K562 (cell line): ENCODE measurements around the gene MRPL30. TPM values are rescaled to one million over a fixed set of nuclear protein-coding genes. Genes with fewer than 3 reads are reported as not detected.

Experiments used
- AFF4 ChIP-seq: sonication (generic); formaldehyde crosslinking; IDR thresholded peaks from 2 replicates; pipeline ENCODE4 v1.8.0; 2023; ENCODE audit warnings: mild to moderate bottlenecking, missing genetic modification reagents
- ELF1 ChIP-seq: fragments of 200-800 bp; sonication (Bioruptor generic); IDR thresholded peaks from 2 replicates; pipeline ENCODE4 v1.6.1; 2016; ENCODE audit warnings: missing genetic modification characterization, missing compliant biosample characterization
- ELK3 ChIP-seq: fragments of 450-650 bp; formaldehyde crosslinking; IDR thresholded peaks from 2 replicates; pipeline ENCODE4 v1.4.0; 2020; ENCODE audit warnings: mild to moderate bottlenecking
- FOXP1 ChIP-seq: sonication (generic); formaldehyde crosslinking; IDR thresholded peaks from 2 replicates; pipeline ENCODE4 v1.8.0; 2022; ENCODE audit warnings: mild to moderate bottlenecking, missing genetic modification reagents
- HDAC8 ChIP-seq: fragments of 450-650 bp; IDR thresholded peaks from 2 replicates; pipeline ENCODE4 v1.6.1; 2016; ENCODE audit warnings: mild to moderate bottlenecking, missing genetic modification characterization, moderate library complexity, missing compliant biosample characterization
- HOMEZ ChIP-seq: fragments of 250-450 bp; sonication (Bioruptor Pico); IDR thresholded peaks from 2 replicates; pipeline ENCODE4 v1.4.0; 2020; ENCODE audit warnings: mild to moderate bottlenecking, moderate library complexity
- ID3 ChIP-seq, 2 experiments: fragments of 250-450 bp in 1 of 2; fragments of 450-650 bp in 1 of 2; sonication (Bioruptor Pico) in 1 of 2; IDR thresholded peaks; 2 replicates each; pipeline versions ENCODE4 v1.6.1 to v1.8.0; 2016 to 2021; ENCODE audit warnings: mild to moderate bottlenecking in 2 of 2, moderate library complexity in 2 of 2, missing compliant biosample characterization in 1 of 2, missing genetic modification characterization in 1 of 2
- MEIS2 ChIP-seq: fragments of 450-650 bp; IDR thresholded peaks from 2 replicates; pipeline ENCODE4 v1.6.1; 2014; ENCODE audit warnings: mild to moderate bottlenecking; ENCODE audit not compliant: partially characterized antibody
- NCOA2 ChIP-seq, 2 experiments: fragments of 450-650 bp; IDR thresholded peaks; 2 replicates each; pipeline ENCODE4 v1.6.1; 2018; ENCODE audit warnings: mild to moderate bottlenecking in 2 of 2, moderate library complexity in 1 of 2; ENCODE audit not compliant: partially characterized antibody in 2 of 2
- PHF20 ChIP-seq: fragments of 450-650 bp; IDR thresholded peaks from 2 replicates; pipeline ENCODE4 v1.6.1; 2018; ENCODE audit not compliant: partially characterized antibody
- TAF9B ChIP-seq: fragments of 450-650 bp; IDR thresholded peaks from 2 replicates; pipeline ENCODE4 v1.6.1; 2018; ENCODE audit warnings: mild to moderate bottlenecking; ENCODE audit not compliant: partially characterized antibody
- TARDBP ChIP-seq: fragments of 450-650 bp; IDR thresholded peaks from 2 replicates; pipeline ENCODE4 v1.6.1; 2016
- USF1 ChIP-seq: sonication (generic); formaldehyde crosslinking; IDR thresholded peaks from 2 replicates; pipeline ENCODE4 v1.9.0; 2022; ENCODE audit warnings: mild to moderate bottlenecking, missing genetic modification reagents
- ZNF121 ChIP-seq: sonication (generic); formaldehyde crosslinking; conservative IDR thresholded peaks from 2 replicates; pipeline ENCODE4 v1.8.0; 2022; ENCODE audit warnings: missing genetic modification reagents
- ZNF395 ChIP-seq: fragments of 200-800 bp; sonication (Bioruptor generic); IDR thresholded peaks from 2 replicates; pipeline ENCODE4 v1.6.1; 2017; ENCODE audit warnings: missing genetic modification characterization, missing compliant biosample characterization
- ZNF436 ChIP-seq: fragments of 250-450, 450-650 bp; sonication (Bioruptor Pico); formaldehyde crosslinking; IDR thresholded peaks from 2 replicates; pipeline ENCODE4 v1.7.0; 2020; ENCODE audit warnings: mild to moderate bottlenecking
- ZZZ3 ChIP-seq: fragments of 450-650 bp; IDR thresholded peaks from 2 replicates; pipeline ENCODE4 v1.6.1; 2016; ENCODE audit warnings: antibody characterized with exemption, mild to moderate bottlenecking, moderate library complexity
- polyA plus RNA-seq, 8 experiments: library from polyadenylated mRNA; depleted of rRNA in 4 of 8; stranded (reverse) in 5 of 8; unstranded in 3 of 8; fragments of >200 nt; fragmentation: Nextera tagmentation in 2 of 8; fragmentation: Illumina TruSeq in 1 of 8; extraction: Ambion mirVana in 2 of 8; extraction: Trizol in 1 of 8; gene quantifications; 2 replicates each; pipeline versions ENCODE4 v1.2.1 to v1.2.3, GENCODE V29; 2011 to 2014; ENCODE audit warnings: inconsistent platforms in 1 of 8, missing spikeins in 1 of 8
- total RNA-seq, 7 experiments: library from RNA; depleted of rRNA in 6 of 7; stranded (reverse); fragments of >200 nt in 6 of 7; fragmentation: Illumina TruSeq in 2 of 7; extraction: Trizol in 2 of 7; gene quantifications; 2 replicates each; pipeline versions ENCODE4 v1.2.1 to v1.2.3, GENCODE V29; 2011 to 2021; ENCODE audit warnings: low replicate concordance in 1 of 7

MRPL30 gene
- total and polyA plus RNA-seq, 9 of the 15 experiments (the other 6 are each of a cell fraction or from before 2014, with no cell fraction given): 63.3 to 130 (median 87.0) TPM

- peak; percentile 19; the same call in 1 of the 2 replicates for TF ChIP-seq AFF4 (CRISPR knock-in tag)
- TF ChIP-seq FOXP1: peak; percentile 63; the same call in 1 of the 2 replicates
- no peak for TF ChIP-seq ID3 (CRISPR knock-in tag; IDR thresholded peaks at IDR 0.05)
- 0 out of 2 replicates have a peak, but pooled peaks have one; percentile 48 for TF ChIP-seq ID3 (tag; IDR thresholded peaks at IDR 0.05)
- TF ChIP-seq TAF9B: peak; percentile 66
- no peak for TF ChIP-seq ZNF395
- peak; percentile 68 for TF ChIP-seq USF1
- no peak for TF ChIP-seq ELK3 (CRISPR knock-in tag)
- TF ChIP-seq PHF20: peak; percentile 79
- TF ChIP-seq MEIS2: peak; percentile 43
- 0 out of 2 replicates have a peak, but pooled peaks have one; percentile 30 for TF ChIP-seq HDAC8 (tag)
- TF ChIP-seq TARDBP: no peak; the same call in 1 of the 2 replicates
- peak; percentile 67 for TF ChIP-seq ELF1
- no peak for TF ChIP-seq NCOA2 (IDR thresholded peaks at IDR 0.05; ENCODE audit: partially characterized antibody in 2 of 2)
- TF ChIP-seq ZZZ3: no peak
- no peak for TF ChIP-seq ZNF436 (CRISPR knock-in tag)
- TF ChIP-seq ZNF121 (CRISPR knock-in tag): no peak
- no peak for TF ChIP-seq HOMEZ (CRISPR knock-in tag)
Measured at GRCh38 chr2:99154643-99155536, 26.1 kb upstream of the MRPL30 start, which contains the start of the genes LIPT1 and TSGA10 (continued).
